A549 (cell line): ENCODE results near the gene TMC5. TPM values are rescaled to one million over a fixed set of nuclear protein-coding genes. Genes with fewer than 3 reads are reported as not detected.
A peak's percentile ranks its signal among the peaks of the same experiment; 100 is the strongest.
"Not testable (repeated sequence)": the region's sequence is repeated elsewhere in the genome, so short reads cannot be mapped to it uniquely, and the experiment has no call there.

Experiments
- ATAC-seq, 2 experiments: fragments of 200-7000 bp in 1 of 2; fragments of >200 bp in 1 of 2; cut with Nextera tagmentation in 1 of 2; cut with Tn5 transposase in 1 of 2; 3 replicates each; pipeline versions ENCODE4 v1.8.0 to v1.9.1; 2018 to 2020; ENCODE audit warnings: mild to moderate bottlenecking in 1 of 2, moderate library complexity in 1 of 2
- CTCF ChIA-PET: fragments of 300-600 bp; sonication (Branson Sonifier 250); formaldehyde crosslinking; extraction: SDS; loops from one replicate; lab custom pipeline; 2021; ENCODE audit warnings: antibody characterized with exemption, inconsistent platforms; lab: Yijun Ruan, JAX
- POLR2A ChIA-PET: fragments of 350-600 bp; formaldehyde crosslinking; extraction: SDS; loops from one replicate; lab custom pipeline; 2021; ENCODE audit warnings: antibody characterized with exemption, inconsistent platforms; lab: Yijun Ruan, JAX
- DNase-seq, 2 experiments: peaks; one replicate each; pipeline versions ENCODE4 v3.0.0 to v3.0.0-alpha.2; 2011 to 2016; ENCODE audit warnings: low read depth in 1 of 2, low spot score in 1 of 2
- FAIRE-seq: peaks from 2 replicates; lab custom pipeline; 2011; peaks lifted over from hg19 to GRCh38; lab: Jason Lieb, UNC
- H3K27ac ChIP-seq, 2 experiments: fragments of >200 bp; sonication (Bioruptor Twin); formaldehyde crosslinking; 3 replicates each; pipeline ENCODE4 v1.5.1; 2016 to 2017
- H3K4me1 ChIP-seq: fragments of >200 bp; sonication (Bioruptor Twin); formaldehyde crosslinking; 3 replicates; pipeline ENCODE4 v1.6.1; 2016
- H3K4me2 ChIP-seq: fragments of >200 bp; sonication (Bioruptor Twin); formaldehyde crosslinking; 3 replicates; pipeline ENCODE4 v1.6.1; 2016
- H3K4me3 ChIP-seq: fragments of >200 bp; sonication (Bioruptor Twin); formaldehyde crosslinking; 3 replicates; pipeline ENCODE4 v1.5.1; 2016
- H3K9me3 ChIP-seq: fragments of >200 bp; sonication (Bioruptor Twin); formaldehyde crosslinking; 3 replicates; pipeline ENCODE4 v1.6.1; 2016
- ATOH8 ChIP-seq: fragments of 250-450 bp; sonication (Bioruptor Pico); IDR thresholded peaks from 2 replicates; pipeline ENCODE4 v1.5.0; 2020; ENCODE audit warnings: low read depth, mild to moderate bottlenecking, moderate library complexity
- BHLHE40 ChIP-seq: IDR thresholded peaks from 2 replicates; pipeline ENCODE4 v1.6.1; 2012; ENCODE audit warnings: low read depth, low read length, inconsistent platforms
- CBX2 ChIP-seq: fragments of 200-600 bp; sonication (generic); IDR thresholded peaks from 2 replicates; pipeline ENCODE4 v1.6.1; 2016; ENCODE audit warnings: low read depth, mild to moderate bottlenecking, borderline replicate concordance
- CBX8 ChIP-seq: fragments of 200-600 bp; sonication (generic); IDR thresholded peaks from 2 replicates; pipeline ENCODE4 v1.6.1; 2016
- CEBPB ChIP-seq, 2 experiments: fragments of >200 bp in 1 of 2; sonication (Bioruptor Twin) in 1 of 2; formaldehyde crosslinking in 1 of 2; IDR thresholded peaks; 2 replicates each; pipeline ENCODE4 v1.6.1; 2012 to 2016
- CHD4 ChIP-seq: fragments of 200-600 bp; sonication (generic); IDR thresholded peaks from 2 replicates; pipeline ENCODE4 v1.6.1; 2016; ENCODE audit warnings: antibody characterized with exemption, mild to moderate bottlenecking, borderline replicate concordance
- CTCF ChIP-seq: fragments of >200 bp; sonication (Bioruptor Twin); formaldehyde crosslinking; IDR thresholded peaks from 3 replicates; pipeline ENCODE4 v1.5.1; 2016
- E2F6 ChIP-seq: IDR thresholded peaks from 2 replicates; pipeline ENCODE4 v1.6.1; 2012; ENCODE audit warnings: low read depth, borderline replicate concordance
- EHF ChIP-seq: fragments of 250-450 bp; sonication (Bioruptor Pico); IDR thresholded peaks from 2 replicates; pipeline ENCODE4 v1.5.0; 2020; ENCODE audit warnings: mild to moderate bottlenecking
- ESRRA ChIP-seq: fragments of 150-350 bp; IDR thresholded peaks from 2 replicates; pipeline ENCODE4 v1.6.1; 2014; ENCODE audit warnings: mild to moderate bottlenecking, low read length, borderline replicate concordance
- FOSL2 ChIP-seq, 2 experiments: fragments of 450-650 bp in 1 of 2; fragments of >200 bp in 1 of 2; sonication (Bioruptor Twin) in 1 of 2; formaldehyde crosslinking; IDR thresholded peaks; 2 replicates each; pipeline versions ENCODE4 v1.5.0 to v1.6.1; 2016 to 2020; ENCODE audit warnings: mild to moderate bottlenecking in 1 of 2, moderate library complexity in 1 of 2
- GATA3 ChIP-seq: IDR thresholded peaks from 2 replicates; pipeline ENCODE4 v1.6.1; 2012; ENCODE audit warnings: borderline replicate concordance
- HOXA7 ChIP-seq: fragments of 250-450 bp; sonication (Bioruptor Pico); IDR thresholded peaks from 2 replicates; pipeline ENCODE4 v1.5.0; 2020; ENCODE audit warnings: mild to moderate bottlenecking, moderate library complexity
- JUN ChIP-seq, 2 experiments: fragments of >200 bp; sonication (Bioruptor Twin); formaldehyde crosslinking; IDR thresholded peaks; 2 replicates in 1 of 2; 3 replicates in 1 of 2; pipeline ENCODE4 v1.6.1; 2016 to 2017
- KDM5A ChIP-seq: fragments of 200-600 bp; sonication (generic); IDR thresholded peaks from 2 replicates; pipeline ENCODE4 v1.6.1; 2016; ENCODE audit warnings: antibody characterized with exemption, mild to moderate bottlenecking
- MAZ ChIP-seq: fragments of 150-350 bp; IDR thresholded peaks from 2 replicates; pipeline ENCODE4 v1.6.1; 2014; ENCODE audit warnings: antibody characterized with exemption, low read depth, low read length, borderline replicate concordance
- MYC ChIP-seq: IDR thresholded peaks from 2 replicates; pipeline ENCODE4 v1.6.1; 2012; ENCODE audit warnings: mild to moderate bottlenecking, inconsistent platforms, low read length, improper control_type of control experiment, borderline replicate concordance
- NPAS2 ChIP-seq: fragments of 250-450 bp; sonication (Bioruptor Pico); IDR thresholded peaks from 2 replicates; pipeline ENCODE4 v1.8.0; 2022; ENCODE audit warnings: mild to moderate bottlenecking, moderate library complexity, borderline replicate concordance
- RAD21 ChIP-seq, 2 experiments: fragments of >200 bp in 1 of 2; sonication (Bioruptor Twin) in 1 of 2; formaldehyde crosslinking in 1 of 2; IDR thresholded peaks in 1 of 2; conservative IDR thresholded peaks in 1 of 2; 2 replicates in 1 of 2; 3 replicates in 1 of 2; pipeline ENCODE4 v1.6.1; 2012 to 2018; ENCODE audit warnings: inconsistent platforms in 1 of 2
- RARB ChIP-seq: fragments of 250-450 bp; sonication (Bioruptor Pico); IDR thresholded peaks from 2 replicates; pipeline ENCODE4 v1.8.0; 2021; ENCODE audit warnings: mild to moderate bottlenecking, moderate library complexity
- RFX5 ChIP-seq: fragments of 450-650 bp; IDR thresholded peaks from 2 replicates; pipeline ENCODE4 v1.7.1; 2014; ENCODE audit warnings: antibody characterized with exemption, mild to moderate bottlenecking, moderate library complexity
- RNF2 ChIP-seq: fragments of 200-600 bp; sonication (generic); IDR thresholded peaks from 2 replicates; pipeline ENCODE4 v1.6.1; 2016; ENCODE audit warnings: low read depth, mild to moderate bottlenecking, antibody characterized with exemption, moderate library complexity, borderline replicate concordance
- SREBF2 ChIP-seq: fragments of 450-650 bp; IDR thresholded peaks from 2 replicates; pipeline ENCODE4 v1.6.1; 2014; ENCODE audit warnings: mild to moderate bottlenecking, moderate library complexity
- TP53 ChIP-seq: fragments of 250-450 bp; sonication (Bioruptor Pico); IDR thresholded peaks from 2 replicates; pipeline ENCODE4 v1.5.0; 2021; ENCODE audit warnings: mild to moderate bottlenecking, moderate library complexity
- USF2 ChIP-seq: fragments of 450-650 bp; IDR thresholded peaks from 2 replicates; pipeline ENCODE4 v1.6.1; 2014; ENCODE audit warnings: antibody characterized with exemption
- ZC3H11A ChIP-seq: fragments of 450-650 bp; IDR thresholded peaks from 2 replicates; pipeline ENCODE4 v1.6.1; 2014; ENCODE audit warnings: antibody characterized with exemption, mild to moderate bottlenecking
- ZNF302 ChIP-seq: fragments of 250-450 bp; sonication (Bioruptor Pico); IDR thresholded peaks from 2 replicates; pipeline ENCODE4 v1.9.0; 2021; ENCODE audit warnings: inconsistent platforms, mild to moderate bottlenecking, moderate library complexity
- ZSCAN20 ChIP-seq: fragments of 250-450 bp; sonication (Bioruptor Pico); IDR thresholded peaks from 2 replicates; pipeline ENCODE4 v1.8.0; 2022; ENCODE audit warnings: mild to moderate bottlenecking, moderate library complexity
- WGBS: methylation state at CpG from one replicate; pipeline ENCODE4 v1.1.6; 2017; ENCODE audit errors: missing lambda C conversion rate; 5-methylcytosine and 5-hydroxymethylcytosine counted together
- polyA minus RNA-seq: library from RNA; depleted of rRNA, polyadenylated mRNA; stranded (reverse); fragments of >200 nt; gene quantifications from 2 replicates; pipeline ENCODE4 v1.2.3, GENCODE V29; 2011; rRNA and poly(A)+ RNA removed
- polyA plus RNA-seq, 4 experiments: library from polyadenylated mRNA; depleted of rRNA in 3 of 4; stranded (reverse); fragments of >200 nt; fragmentation: RNase III in 1 of 4; extraction: RNeasy Plus Mini Kit Qiagen cat#74134 plus additional on column Dnase treatment in 1 of 4; gene quantifications; 2 replicates in 3 of 4; 3 replicates in 1 of 4; pipeline ENCODE4 v1.2.3, GENCODE V29; 2011 to 2017

The TMC5 gene
- polyA plus RNA-seq (2011; rRNA removed): 14.8 and 17.1 TPM in 2 replicates
- polyA plus RNA-seq (2012; cell fraction: cytosol; rRNA removed): 3.9 and 5.5 TPM in 2 replicates
- polyA plus RNA-seq (2012; cell fraction: nucleus; rRNA removed): 2.9 and 4.4 TPM in 2 replicates
- 8.3 to 11.1 TPM (median 9.5 TPM) in 3 replicates for polyA plus RNA-seq (2017; fragmentation: RNase III; extraction: RNeasy Plus Mini Kit Qiagen cat#74134 plus additional on column Dnase treatment)
- polyA minus RNA-seq: 19.3 and 20.3 TPM in 2 replicates

GRCh38 chr16:19417640-19418039 lies at the start of gene TMC5:
TSS of gene TMC5 (plus strand) at chr16:19417883. CDS start at chr16:19440039, 22,156 bp downstream.
- no peak for TF ChIP-seq JUN (IDR thresholded peaks at IDR 0.05)
- no peak for TF ChIP-seq CTCF
- TF ChIP-seq ZC3H11A: no peak
- no peak for TF ChIP-seq FOSL2 (IDR thresholded peaks at IDR 0.05)
- no peak for TF ChIP-seq FOSL2 (CRISPR knock-in tag; IDR thresholded peaks at IDR 0.05)
- TF ChIP-seq ZNF302: no peak
- TF ChIP-seq CEBPB (IDR thresholded peaks at IDR 0.05): no peak
- TF ChIP-seq TP53 (CRISPR knock-in tag): no peak
- no peak for TF ChIP-seq CBX2
- TF ChIP-seq MYC: no peak
- no peak for TF ChIP-seq ATOH8 (CRISPR knock-in tag)
- TF ChIP-seq ZSCAN20 (CRISPR knock-in tag): no peak
- no peak for TF ChIP-seq EHF (CRISPR knock-in tag)
- TF ChIP-seq CBX8: no peak
- no peak for TF ChIP-seq RNF2
- TF ChIP-seq RFX5: no peak
- TF ChIP-seq MAZ: no peak
- TF ChIP-seq BHLHE40: no peak
- no peak for TF ChIP-seq GATA3
- TF ChIP-seq RARB (CRISPR knock-in tag): no peak
- TF ChIP-seq, all 56 proteins: peak for 0
- Histone ChIP-seq H3K4me2 (0 out of 3 replicates have a peak within 1 kb of the TSS, but pooled peaks have one; percentile 9), H3K9me3 (peaks cover 14% of the 10 kb centered on the region; the same call in 2 of the 3 replicates), H3K4me3 (no peak within 1 kb of the TSS), H3K4me1 (peaks cover 58% of the 10 kb centered on the region), H3K27ac (peak within 1 kb of the TSS; percentile 62 to 83; a peak in 5 of 6 replicates)
- no peak for ATAC-seq
- ChIA-PET CTCF (interaction anchor here (0.6 to 3.1 kb wide), 6 partner anchors 10 to 331 kb away, joined by 3 to 22 read pairs (median 3); no protein-coding TSS in a partner anchor), POLR2A (no interaction called here)
- FAIRE-seq: no peak
- DNase-seq: no peak
- 75% methylated on average over 12 of the region's 12 CpGs for WGBS

- 74% methylated on average over 7 of the region's 7 CpGs for WGBS
- ChIA-PET CTCF (interaction anchor here (0.6 to 13.4 kb wide), 6 partner anchors 130 to 285 kb away, joined by 3 to 151 read pairs (median 4); partner anchors contain the start of gene ITPRIPL2), POLR2A (interaction anchor here (1.6 kb wide), 1 partner anchor 277 kb away, joined by 3 read pairs; no protein-coding TSS in a partner anchor)
- not testable (repeated sequence) for H3K4me3 ChIP-seq, FAIRE-seq, H3K4me1 ChIP-seq, DNase-seq, ATAC-seq, H3K27ac ChIP-seq, H3K9me3 ChIP-seq, H3K4me2 ChIP-seq
These were observed 45.1 kb upstream of the TMC5 start for GRCh38 chr16:19372541-19372940.

- H3K4me3 ChIP-seq: no peak overlapping the region
- FAIRE-seq (no peak), ATAC-seq (no peak), DNase-seq (no peak)
- no peaks in the 10 kb centered on the region for H3K9me3 ChIP-seq
- no peaks in the 10 kb centered on the region for H3K4me1 ChIP-seq
- ChIA-PET CTCF (interaction anchor here (0.6 to 13.4 kb wide), 13 partner anchors 9 to 287 kb away, joined by 3 to 151 read pairs (median 5); partner anchors contain the start of gene CLEC19A), POLR2A (interaction anchor here (0.6 kb wide), 1 partner anchor 11 kb away, joined by 7 read pairs; no protein-coding TSS in a partner anchor)
- 63% methylated on average over 3 of the region's 3 CpGs for WGBS
- H3K27ac ChIP-seq: no peak overlapping the region
- H3K4me2 ChIP-seq: no peak overlapping the region
- TF ChIP-seq CHD4: no peak
- TF ChIP-seq HOXA7 (CRISPR knock-in tag): no peak
- no peak for TF ChIP-seq TP53 (CRISPR knock-in tag)
- TF ChIP-seq ESRRA: no peak
- TF ChIP-seq KDM5A: no peak
- no peak for TF ChIP-seq RFX5
- TF ChIP-seq NPAS2 (CRISPR knock-in tag): no peak
- no peak for TF ChIP-seq EHF (CRISPR knock-in tag)
- no peak for TF ChIP-seq USF2
- TF ChIP-seq E2F6: no peak
- TF ChIP-seq SREBF2: no peak
- TF ChIP-seq RAD21 (conservative IDR thresholded peaks at IDR 0.05 in 1 of 2, IDR thresholded peaks at IDR 0.05 in 1 of 2): no peak
These were observed 43.3 kb upstream of the TMC5 start for GRCh38 chr16:19374402-19374801.
